NCI-H345 treated with DMSO at 0.1 percent for 48 hours (cell line): Measurements from ENCODE around the gene DNAJC22.
"Not testable (repeated sequence)": the region's sequence is repeated elsewhere in the genome, so short reads cannot be mapped to it uniquely, and the experiment has no call there.

Experiments
- DNase-seq: peaks from one replicate; lab custom pipeline; 2025; ENCODE audit not compliant: unreplicated experiment; lab: John Stamatoyannopoulos, UW

DNAJC22 gene

GRCh38 chr12:49369411-49370145 is 22.9 kb downstream of the DNAJC22 start:
- DNase-seq: no peak

DNA sequence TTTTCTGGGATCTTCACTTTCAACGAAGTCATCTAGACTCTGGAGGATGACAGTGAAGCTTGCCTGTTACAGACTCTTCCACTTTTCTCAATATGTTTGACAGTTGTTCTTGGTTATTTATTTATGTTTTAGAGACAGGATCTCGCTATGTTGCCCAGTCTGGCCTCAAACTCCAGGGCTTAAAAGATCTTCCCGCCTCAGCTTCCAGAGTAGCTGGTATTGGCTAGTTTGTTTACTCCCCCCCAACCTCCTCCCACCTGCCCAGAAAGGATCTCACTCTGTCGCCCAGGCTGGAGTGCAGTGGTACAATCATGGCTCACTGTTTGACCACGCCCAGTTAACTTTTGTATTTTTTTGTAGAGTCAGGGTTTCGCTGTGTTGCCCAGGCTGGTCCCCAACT is 23.9 kb downstream of the DNAJC22 start:
- no peak for DNase-seq

GRCh38 chr12:49375406-49375805 is 28.7 kb downstream of the DNAJC22 start:
- no peak for DNase-seq

GRCh38 chr12:49377386-49377785 is 30.7 kb downstream of the DNAJC22 start:
- no peak for DNase-seq

DNA sequence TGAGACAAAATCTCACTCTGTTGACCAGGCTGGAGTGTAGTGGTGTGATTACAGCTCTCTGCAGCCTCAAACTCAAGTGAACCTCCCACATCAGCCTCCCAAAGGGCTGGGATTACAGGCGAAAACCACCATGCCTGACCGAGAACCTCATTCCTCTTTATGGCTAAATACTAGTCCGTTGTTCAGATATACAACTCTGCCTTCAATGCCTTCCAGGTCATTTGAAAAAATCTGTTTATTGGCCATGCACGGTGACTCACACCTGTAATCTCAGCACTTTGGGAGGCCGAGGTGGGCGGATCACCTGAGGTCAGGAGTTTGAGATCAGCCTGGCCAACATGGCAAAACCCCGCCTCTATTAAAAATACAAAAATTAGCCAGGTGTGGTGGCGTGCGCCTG is 33.5 kb downstream of the DNAJC22 start:
- not testable (repeated sequence) for DNase-seq

DNA sequence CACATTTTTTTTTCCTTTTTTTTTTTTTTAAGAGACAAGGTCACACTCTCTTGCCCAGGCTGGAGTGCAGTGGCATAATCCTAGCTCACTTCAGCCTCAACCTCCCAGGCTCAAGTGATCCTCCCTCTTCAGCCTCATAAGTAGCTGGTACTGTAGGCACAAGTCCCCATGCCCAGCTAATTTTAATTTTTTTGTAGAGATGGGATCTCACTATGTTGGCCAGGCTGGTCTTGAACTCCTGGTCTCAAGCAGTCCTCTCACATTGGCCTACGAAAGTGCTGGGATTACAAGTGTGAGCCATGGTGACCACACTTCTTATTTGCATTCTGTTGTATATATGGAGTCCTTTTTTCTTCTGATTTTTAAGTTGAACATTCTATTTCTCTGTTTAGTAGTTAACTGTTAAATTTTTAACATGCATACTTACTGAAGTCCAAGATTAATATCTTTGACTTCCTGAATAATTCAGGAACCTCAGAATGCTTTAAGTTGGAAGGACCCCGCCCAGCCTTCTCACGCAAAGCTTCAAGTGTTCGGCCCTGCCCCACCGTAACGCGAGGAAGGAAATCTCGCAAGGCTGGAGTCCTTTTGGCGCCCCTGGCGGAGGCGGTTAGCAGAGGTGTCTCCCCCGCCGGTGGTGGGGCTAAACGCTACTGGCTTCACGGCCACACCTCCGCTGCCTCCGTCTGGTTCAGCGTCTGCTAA is 42.1 kb downstream of the DNAJC22 start:
- DNase-seq: no peak

- no peak for DNase-seq
These were observed 42.7 kb downstream of the DNAJC22 start for GRCh38 chr12:49389387-49389703.

GRCh38 chr12:49397000-49397399 is 50.3 kb downstream of the DNAJC22 start:
- DNase-seq: no peak

DNA sequence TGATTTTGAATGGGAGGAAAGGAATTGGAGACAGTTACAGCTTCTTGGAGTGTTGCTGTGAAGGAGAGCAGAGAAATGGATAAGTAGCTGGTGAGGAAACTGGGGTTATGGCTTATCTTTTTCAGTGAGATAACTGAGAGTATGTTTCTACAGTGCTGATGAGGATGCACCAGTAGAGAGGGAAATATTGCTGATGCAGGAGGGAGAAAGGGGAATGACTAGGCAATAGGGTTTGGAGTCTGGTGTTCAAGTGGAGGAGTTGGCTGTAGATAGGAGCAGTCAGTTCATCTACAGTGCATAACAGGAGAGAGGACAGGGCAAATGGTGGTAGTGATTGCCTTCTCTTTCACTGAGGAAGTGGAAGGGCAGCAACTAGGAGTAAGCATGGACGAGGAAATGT is 53.6 kb downstream of the DNAJC22 start:
- DNase-seq: no peak
